A673 (cell line): ENCODE data around the gene NDFIP2. TPM values are rescaled to one million over a fixed set of nuclear protein-coding genes. Genes with fewer than 3 reads are reported as not detected.

ENCODE experiments used
- BruUV-seq: library from RNA; stranded (reverse); fragments of 400-500 nt; replicated peaks from 2 replicates; lab custom pipeline; 2021; lab: Mats Ljungman, UMichigan
- CTCF ChIA-PET: fragments of 300-600 bp; sonication (Branson Sonifier 250); formaldehyde crosslinking; loops from one replicate; lab custom pipeline; 2022; ENCODE audit warnings: antibody characterized with exemption; lab: Charles Lee
- POLR2A ChIA-PET: fragments of 300-600 bp; sonication (Branson Sonifier 250); formaldehyde crosslinking; loops from one replicate; lab custom pipeline; 2022; ENCODE audit warnings: antibody characterized with exemption; ENCODE audit not compliant: low non-redundant PET; lab: Charles Lee
- DNase-seq: peaks from one replicate; pipeline ENCODE4 v3.0.0-alpha.2; 2015; ENCODE audit warnings: low spot score
- H3K27ac ChIP-seq: fragments of 200-600 bp; sonication (generic); 2 replicates; pipeline ENCODE4 v1.5.1; 2016; ENCODE audit warnings: mixed run types, low read depth, mild to moderate bottlenecking, mixed read lengths, antibody characterized with exemption, low read length; ENCODE audit not compliant: poor library complexity, severe bottlenecking
- H3K27me3 ChIP-seq: fragments of 200-600 bp; sonication (generic); replicated peaks from 2 replicates; pipeline ENCODE4 v1.6.1; 2017; ENCODE audit warnings: mixed run types, low read depth, mild to moderate bottlenecking, mixed read lengths, antibody characterized with exemption, low read length; ENCODE audit not compliant: insufficient read depth, poor library complexity
- H3K36me3 ChIP-seq: fragments of 200-600 bp; sonication (generic); 2 replicates; pipeline ENCODE4 v1.6.1; 2016; ENCODE audit warnings: mixed run types, mild to moderate bottlenecking, mixed read lengths, antibody characterized with exemption, low read length; ENCODE audit not compliant: insufficient read depth, poor library complexity, severe bottlenecking
- H3K4me1 ChIP-seq: fragments of 200-600 bp; sonication (generic); 2 replicates; pipeline ENCODE4 v1.6.1; 2017; ENCODE audit warnings: mixed run types, mild to moderate bottlenecking, mixed read lengths, antibody characterized with exemption, low read length; ENCODE audit not compliant: insufficient read depth, poor library complexity, severe bottlenecking
- H3K4me3 ChIP-seq: fragments of 200-600 bp; sonication (generic); 2 replicates; pipeline ENCODE4 v1.5.1; 2016; ENCODE audit warnings: low read depth, mixed run types, mild to moderate bottlenecking, mixed read lengths, low read length; ENCODE audit not compliant: poor library complexity, severe bottlenecking
- H3K9me3 ChIP-seq: fragments of 200-600 bp; sonication (generic); 2 replicates; pipeline ENCODE4 v1.6.1; 2016; ENCODE audit warnings: mixed run types, low read depth, mild to moderate bottlenecking, mixed read lengths, antibody characterized with exemption, low read length; ENCODE audit not compliant: poor library complexity, severe bottlenecking
- EZH2 ChIP-seq: fragments of 200-600 bp; sonication (generic); IDR thresholded peaks from 2 replicates; pipeline ENCODE4 v1.6.1; 2017; ENCODE audit warnings: borderline replicate concordance, low read depth, mild to moderate bottlenecking, mixed read lengths, antibody characterized with exemption, low read length; ENCODE audit not compliant: poor library complexity, severe bottlenecking
- intact Hi-C: fragments of 100-400 bp; cut with micrococcal nuclease; formaldehyde crosslinking; loops from one replicate; pipeline ENCODE4 v1.10.0; 2022; ENCODE audit not compliant: unreplicated experiment
- total RNA-seq: library from RNA; stranded (reverse); gene quantifications from 2 replicates; pipeline ENCODE4 v1.2.3, GENCODE V29; 2021
- TF ChIP-seq, protein P1 (sequence below): fragments of 300-800, 200-600 bp; sonication (generic); conservative IDR thresholded peaks from 2 replicates; pipeline ENCODE4 v1.5.1; 2017; ENCODE audit warnings: low read depth, mild to moderate bottlenecking, antibody characterized with exemption, low read length, moderate library complexity, mixed read lengths

The NDFIP2 gene
- total RNA-seq, 1 experiment from 2014 or later: 34.0 TPM

DNA sequence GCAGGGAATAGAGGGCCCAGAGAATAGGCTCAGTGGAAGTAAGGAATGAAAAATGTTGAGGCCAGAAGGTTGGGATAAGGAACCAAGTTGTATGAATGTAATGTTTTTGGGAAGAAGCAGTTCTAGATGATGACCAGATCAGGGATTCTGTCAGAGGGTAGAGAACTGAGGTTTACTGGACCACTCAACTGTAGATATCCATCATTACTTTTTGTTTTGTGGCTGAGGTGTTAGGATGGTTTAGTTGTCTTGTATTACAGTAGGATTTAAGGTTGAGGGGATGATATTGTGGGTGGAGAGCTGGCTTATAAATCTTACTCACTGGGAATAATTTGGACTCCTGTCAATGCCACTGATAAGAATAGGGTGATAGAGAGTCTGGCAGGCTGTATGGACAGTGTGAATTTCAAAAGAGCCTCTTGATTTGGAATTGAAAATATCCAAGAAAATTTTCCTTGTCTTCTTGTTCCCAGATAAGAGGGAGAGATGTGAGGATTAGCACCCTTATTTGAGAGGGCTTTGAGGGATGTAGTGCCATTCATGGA lies 22.6 kb downstream of the NDFIP2 start:
- Histone ChIP-seq H3K9me3 (no peaks in the 10 kb centered on the region), H3K4me1 (no peaks in the 10 kb centered on the region), H3K27me3 (no peaks in the 10 kb centered on the region), H3K36me3 (no peaks in the 10 kb centered on the region), H3K27ac (no peak overlapping the region), H3K4me3 (no peak overlapping the region)
- POLR2A ChIA-PET: no interaction called here
- BruUV-seq: no TSS peak
- no peak for TF ChIP-seq EZH2
- TF ChIP-seq, protein P1, sequence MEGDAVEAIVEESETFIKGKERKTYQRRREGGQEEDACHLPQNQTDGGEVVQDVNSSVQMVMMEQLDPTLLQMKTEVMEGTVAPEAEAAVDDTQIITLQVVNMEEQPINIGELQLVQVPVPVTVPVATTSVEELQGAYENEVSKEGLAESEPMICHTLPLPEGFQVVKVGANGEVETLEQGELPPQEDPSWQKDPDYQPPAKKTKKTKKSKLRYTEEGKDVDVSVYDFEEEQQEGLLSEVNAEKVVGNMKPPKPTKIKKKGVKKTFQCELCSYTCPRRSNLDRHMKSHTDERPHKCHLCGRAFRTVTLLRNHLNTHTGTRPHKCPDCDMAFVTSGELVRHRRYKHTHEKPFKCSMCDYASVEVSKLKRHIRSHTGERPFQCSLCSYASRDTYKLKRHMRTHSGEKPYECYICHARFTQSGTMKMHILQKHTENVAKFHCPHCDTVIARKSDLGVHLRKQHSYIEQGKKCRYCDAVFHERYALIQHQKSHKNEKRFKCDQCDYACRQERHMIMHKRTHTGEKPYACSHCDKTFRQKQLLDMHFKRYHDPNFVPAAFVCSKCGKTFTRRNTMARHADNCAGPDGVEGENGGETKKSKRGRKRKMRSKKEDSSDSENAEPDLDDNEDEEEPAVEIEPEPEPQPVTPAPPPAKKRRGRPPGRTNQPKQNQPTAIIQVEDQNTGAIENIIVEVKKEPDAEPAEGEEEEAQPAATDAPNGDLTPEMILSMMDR: no peak
- intact Hi-C loops: no loop called here
- no peak for DNase-seq
- CTCF ChIA-PET: no interaction called here

DNA sequence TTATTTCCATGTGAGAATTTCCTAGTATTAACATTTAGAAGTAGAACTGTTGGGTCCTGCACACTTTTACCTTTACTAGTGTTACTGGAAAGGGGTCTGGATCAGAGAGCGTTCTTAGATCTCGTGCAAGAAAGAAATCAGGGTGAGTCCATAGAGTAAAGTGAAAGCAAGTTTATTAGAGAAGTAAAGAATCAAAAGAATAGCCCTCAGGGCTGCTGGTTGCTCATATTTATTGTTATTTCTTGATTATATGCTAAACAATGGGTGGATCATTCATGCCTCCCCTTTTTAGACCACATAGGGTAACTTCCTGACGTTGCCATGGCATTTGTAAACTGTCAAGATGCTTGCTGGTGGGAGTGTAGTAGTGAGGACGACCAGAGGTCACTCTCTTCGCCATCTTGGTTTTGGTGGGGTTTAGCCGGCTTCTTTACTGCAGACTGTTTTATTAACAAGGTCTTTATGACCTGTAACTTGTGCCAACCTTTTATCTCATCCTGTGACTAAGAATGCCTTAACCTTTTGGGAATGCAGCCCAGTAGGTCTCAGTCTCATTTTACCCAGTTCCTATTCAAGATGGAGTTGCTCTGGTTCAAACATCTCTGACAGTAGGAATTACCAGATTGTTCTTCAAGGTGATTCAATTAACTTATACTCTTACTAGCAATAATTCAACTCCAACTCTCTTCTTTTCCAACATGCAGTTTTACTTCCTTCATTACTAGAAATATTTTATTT lies 27.4 kb downstream of the NDFIP2 start:
- DNase-seq: no peak
- Histone ChIP-seq H3K9me3 (no peaks in the 10 kb centered on the region), H3K4me3 (no peak overlapping the region), H3K27me3 (no peaks in the 10 kb centered on the region), H3K4me1 (no peaks in the 10 kb centered on the region), H3K27ac (no peak overlapping the region), H3K36me3 (no peaks in the 10 kb centered on the region)
- intact Hi-C loops: no loop called here
- CTCF ChIA-PET: no interaction called here
- POLR2A ChIA-PET: no interaction called here
- TF ChIP-seq, protein P1: no peak
- no peak for TF ChIP-seq EZH2
- no TSS peak for BruUV-seq

DNA sequence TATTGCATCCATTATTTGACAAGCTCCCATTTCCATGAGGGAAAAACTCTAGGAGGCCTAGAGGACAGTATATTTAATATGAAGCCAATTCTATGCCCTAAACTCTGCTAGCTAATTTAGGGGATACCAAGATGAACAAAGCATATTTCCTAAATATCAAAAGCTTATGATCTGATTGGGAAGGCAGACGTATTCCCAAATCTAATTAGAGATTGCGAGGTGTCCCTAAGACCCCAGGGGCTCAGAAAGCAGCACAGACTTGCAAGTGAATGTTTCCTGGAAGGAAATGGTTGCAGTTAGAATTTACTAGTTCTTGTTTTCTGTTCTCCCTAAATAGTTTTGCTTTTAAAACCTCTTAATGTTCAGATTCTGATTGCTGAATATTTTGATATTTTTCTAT lies 30.7 kb downstream of the NDFIP2 start:
- no peaks in the 10 kb centered on the region for H3K27me3 ChIP-seq
- no peak overlapping the region for H3K27ac ChIP-seq
- no peaks in the 10 kb centered on the region for H3K4me1 ChIP-seq
- DNase-seq: no peak
- ChIA-PET CTCF (no interaction called here), POLR2A (no interaction called here)
- no peak overlapping the region for H3K4me3 ChIP-seq
- H3K36me3 ChIP-seq: no peaks in the 10 kb centered on the region
- no peaks in the 10 kb centered on the region for H3K9me3 ChIP-seq
- no TSS peak for BruUV-seq
- no peak for TF ChIP-seq EZH2
- TF ChIP-seq, protein P1: no peak
- intact Hi-C loops: no loop called here
